T-helper 9 cell (primary cell): ENCODE measurements around the gene SLC39A1.

ENCODE experiments used
- DNase-seq: peaks from one replicate; pipeline ENCODE4 v3.0.0-alpha.2; 2020

SLC39A1 gene

GRCh38 chr1:153976819-153977249 lies 13.5 kb upstream of the SLC39A1 start:
- DNase-seq: no peak

- no peak for DNase-seq
Measured at GRCh38 chr1:153973525-153973924, 10.2 kb upstream of the SLC39A1 start.

DNA sequence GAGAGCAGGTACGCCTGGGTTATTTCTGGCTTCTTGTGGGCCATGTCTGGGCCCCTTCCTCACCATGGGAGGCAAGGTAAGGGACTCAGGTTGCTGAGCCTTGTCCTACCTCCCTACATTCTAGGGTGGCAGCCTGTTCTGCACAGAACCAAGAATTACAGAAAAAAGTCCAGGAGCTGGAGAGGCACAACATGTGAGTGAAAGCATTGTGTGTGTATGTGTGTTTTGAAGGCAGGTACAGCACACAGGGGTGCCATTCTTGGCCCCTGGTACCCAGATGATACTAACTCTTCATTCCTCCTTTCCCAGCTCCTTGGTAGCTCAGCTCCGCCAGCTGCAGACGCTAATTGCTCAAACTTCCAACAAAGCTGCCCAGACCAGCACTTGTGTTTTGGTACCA lies 9.7 kb upstream of the SLC39A1 start:
- no peak for DNase-seq

GRCh38 chr1:153970346-153970745 lies 7.0 kb upstream of the SLC39A1 start:
- no peak for DNase-seq

DNA sequence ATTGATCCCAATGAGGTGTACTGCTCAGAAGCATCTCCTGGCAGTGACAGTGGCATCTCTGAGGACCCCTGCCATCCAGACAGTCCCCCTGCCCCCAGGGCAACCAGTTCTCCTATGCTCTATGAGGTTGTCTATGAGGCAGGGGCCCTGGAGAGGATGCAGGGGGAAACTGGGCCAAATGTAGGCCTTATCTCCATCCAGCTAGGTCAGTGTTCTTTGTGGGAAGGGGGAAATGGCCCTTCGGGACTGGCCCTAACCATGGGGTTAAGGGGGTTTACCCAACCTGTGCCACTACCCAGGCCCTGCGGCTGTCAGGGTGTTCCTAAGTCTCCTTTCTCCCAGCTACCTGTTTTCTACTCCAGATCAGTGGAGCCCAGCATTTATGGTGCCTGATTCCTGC lies 5.6 kb upstream of the SLC39A1 start:
- no peak for DNase-seq

DNA sequence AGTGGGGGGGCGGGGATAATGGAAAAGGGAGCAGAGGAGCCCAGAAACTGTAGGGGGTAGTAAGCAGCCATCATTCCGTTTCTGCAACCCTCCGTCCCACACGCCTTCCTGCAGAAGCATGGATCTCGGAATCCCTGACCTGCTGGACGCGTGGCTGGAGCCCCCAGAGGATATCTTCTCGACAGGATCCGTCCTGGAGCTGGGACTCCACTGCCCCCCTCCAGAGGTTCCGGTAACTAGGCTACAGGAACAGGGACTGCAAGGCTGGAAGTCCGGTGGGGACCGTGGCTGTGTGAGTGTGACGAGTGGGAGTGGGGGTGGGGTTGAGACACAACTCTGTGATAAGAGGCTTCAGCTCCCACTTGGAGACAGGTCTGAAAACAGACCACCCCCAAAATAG lies 5.1 kb upstream of the SLC39A1 start:
- no peak for DNase-seq

- no peak for DNase-seq
Measured at GRCh38 chr1:153968000-153968363, 4.6 kb upstream of the SLC39A1 start.

DNA sequence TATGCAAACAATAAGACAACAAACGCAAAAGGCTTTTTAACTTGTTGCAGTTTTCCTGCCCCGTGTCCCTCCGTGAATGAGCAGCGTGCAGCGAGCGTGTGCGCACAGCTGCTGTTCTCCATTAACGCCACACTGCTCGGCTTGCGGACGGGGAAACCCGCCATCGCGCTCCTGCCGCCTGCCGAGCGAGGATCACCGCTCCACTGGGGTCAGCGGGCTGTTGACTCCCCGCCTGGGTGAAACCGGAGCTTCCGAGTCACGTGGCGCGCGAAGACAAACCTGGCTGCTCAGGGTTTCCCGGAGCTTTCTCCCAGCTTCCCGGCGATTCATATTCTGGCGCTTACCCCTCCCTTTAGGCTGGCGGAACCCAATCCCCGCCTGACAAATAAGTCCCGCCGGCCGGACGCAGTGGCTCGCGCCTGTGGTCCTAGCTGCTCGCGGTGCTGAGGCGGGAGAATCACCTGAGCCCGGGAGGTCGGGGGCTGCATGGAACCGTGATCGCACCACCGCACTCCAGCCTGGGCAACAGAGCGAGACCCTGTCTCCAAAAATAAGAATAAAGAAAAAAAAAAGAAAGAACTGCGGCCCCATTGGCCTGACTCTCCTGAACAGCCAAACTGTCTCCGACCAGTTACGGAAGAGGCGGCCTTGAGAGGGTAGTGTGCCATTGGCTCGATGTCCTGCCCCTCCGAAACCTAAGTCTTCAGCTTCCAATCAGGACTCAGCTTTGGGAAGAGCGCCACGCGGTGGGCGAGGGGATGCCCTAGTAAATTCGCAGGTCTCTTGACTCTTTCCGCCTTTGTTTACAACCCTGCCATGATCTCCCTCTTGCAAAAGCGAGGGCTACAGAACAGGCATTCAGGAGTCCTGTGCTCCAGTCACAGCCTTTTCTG lies 4.0 kb upstream of the SLC39A1 start, which contains the start of gene CREB3L4:
Gene CREB3L4 (plus strand): TSS at position 796 of the 893 bp plus-strand sequence. CDS start 624 bp downstream, outside the sequence.
- peak; percentile 70 for DNase-seq

- no peak for DNase-seq
Measured at GRCh38 chr1:153963850-153964331, 554 bp upstream of the SLC39A1 start.

- DNase-seq: no peak
Measured at GRCh38 chr1:153962088-153963029, 978 bp downstream of the SLC39A1 start.

DNA sequence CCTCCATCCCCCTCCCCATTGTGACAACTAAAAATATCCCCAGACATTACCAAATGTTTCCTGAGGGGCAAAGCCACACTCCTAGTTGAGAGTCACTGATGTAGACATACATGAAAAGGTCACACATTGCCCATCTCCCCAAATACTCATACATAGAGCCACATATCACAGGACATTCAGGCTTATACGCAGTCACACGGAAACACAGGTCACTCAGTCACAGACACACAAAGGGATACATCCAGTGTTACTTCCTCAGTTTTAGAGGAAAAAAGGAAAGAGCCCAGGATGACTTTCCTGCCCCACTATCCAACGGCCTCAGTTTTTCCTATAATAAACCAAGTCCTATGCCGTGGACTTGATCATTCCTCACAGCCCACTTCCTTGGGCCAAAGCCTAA lies 1.9 kb downstream of the SLC39A1 start:
- DNase-seq: no peak

GRCh38 chr1:153960206-153960605 lies 3.1 kb downstream of the SLC39A1 start:
- DNase-seq: no peak

GRCh38 chr1:153959454-153959853 lies 3.9 kb downstream of the SLC39A1 start:
- DNase-seq: no peak

DNA sequence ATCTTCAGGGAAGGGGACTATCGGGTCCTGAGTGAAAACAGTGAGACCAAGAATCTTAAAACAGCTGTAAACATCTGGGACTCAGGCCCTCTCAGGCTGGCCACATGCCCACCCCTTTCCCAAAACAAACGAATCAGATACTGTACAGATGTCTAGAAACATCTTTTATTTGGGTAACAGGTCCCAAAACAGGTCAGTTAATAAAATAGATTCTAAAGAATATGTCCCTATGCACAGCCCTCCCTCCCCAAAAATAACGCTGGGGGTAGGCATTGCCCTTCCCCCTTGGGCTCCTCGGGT lies 4.4 kb downstream of the SLC39A1 start:
- DNase-seq: no peak

- peak; percentile 97 for DNase-seq
Measured at GRCh38 chr1:153958111-153958960, 5.0 kb downstream of the SLC39A1 start, which contains the start of gene CRTC2. TSS of gene CRTC2 (minus strand) at chr1:153958612. CDS start at chr1:153958497, 115 bp downstream.

DNA sequence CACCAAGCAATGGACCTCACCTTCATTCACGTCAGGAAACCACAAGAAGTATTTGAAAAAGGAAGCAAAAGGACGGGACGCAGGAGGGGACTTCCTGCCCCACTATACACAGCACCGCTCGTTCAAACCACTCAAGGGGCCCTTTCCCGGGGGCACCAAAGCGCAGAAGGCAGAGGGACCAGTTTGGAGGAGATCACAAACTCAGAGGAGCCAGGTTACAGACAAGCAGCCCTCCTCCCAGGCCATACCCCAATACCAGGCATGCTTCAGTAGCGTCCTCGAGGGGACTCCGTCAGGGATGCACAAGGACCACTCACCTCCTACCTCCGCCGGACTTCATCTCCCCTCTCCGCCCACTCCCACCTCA lies 5.6 kb downstream of the SLC39A1 start:
- DNase-seq: no peak

DNA sequence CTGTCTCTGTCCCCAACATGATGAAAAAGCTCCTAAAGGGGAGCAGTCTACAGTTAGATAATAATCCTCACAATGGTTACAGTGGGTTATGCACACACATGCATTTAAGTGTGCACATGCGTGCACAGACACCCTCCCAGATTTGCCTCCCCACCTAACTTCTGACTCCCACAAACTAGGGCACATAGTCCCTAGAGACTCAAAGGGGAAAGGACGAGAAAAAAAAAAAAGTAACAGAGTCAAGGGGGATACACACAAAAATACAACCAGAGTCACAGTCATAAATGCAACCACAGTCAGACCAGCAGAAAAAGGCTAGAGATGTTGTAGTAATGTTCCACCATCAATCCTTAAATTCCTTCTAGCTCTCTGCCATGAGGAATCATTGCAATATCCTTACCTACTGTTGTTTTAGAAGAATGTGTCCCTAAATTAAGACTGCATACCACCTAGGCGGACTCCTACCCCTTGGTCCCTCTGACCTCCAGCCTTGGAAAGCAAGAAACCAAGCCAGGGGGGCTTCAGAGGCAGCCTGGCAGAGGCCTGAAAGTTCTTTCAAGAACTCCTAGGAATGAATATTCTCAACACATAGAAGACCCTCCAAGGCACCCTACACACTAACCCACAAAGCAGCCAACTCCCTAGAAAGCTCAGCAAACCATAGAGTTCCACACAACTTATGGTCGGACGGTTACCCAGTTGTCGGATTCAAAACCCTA lies 6.2 kb downstream of the SLC39A1 start:
- DNase-seq: no peak

GRCh38 chr1:153954826-153955225 lies 8.5 kb downstream of the SLC39A1 start:
- DNase-seq: no peak

DNA sequence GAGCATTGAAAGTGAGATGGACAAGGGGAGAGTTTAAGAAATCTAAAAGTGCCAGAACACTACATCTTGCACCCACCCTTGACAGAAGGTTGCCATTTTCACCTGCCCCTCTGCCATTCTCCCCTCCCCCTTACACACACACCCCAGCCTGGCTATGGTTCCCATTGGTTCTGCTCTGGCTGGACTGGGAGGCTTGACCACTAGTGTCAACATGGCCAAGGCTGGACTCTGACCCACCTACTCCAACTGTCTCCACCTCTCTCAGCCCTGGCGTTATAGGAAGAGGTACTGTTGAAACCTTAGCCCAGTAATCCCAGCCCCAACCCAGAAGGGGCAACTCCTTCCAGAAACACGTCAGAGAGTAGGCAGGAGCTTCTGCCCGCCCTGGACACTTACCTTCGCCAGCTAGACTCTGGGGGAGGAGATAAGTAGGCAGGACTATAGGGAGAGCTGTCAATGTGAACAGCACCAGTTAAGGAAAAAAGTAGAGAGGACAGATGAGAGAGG lies 9.4 kb downstream of the SLC39A1 start:
- no peak for DNase-seq

- no peak for DNase-seq
Measured at GRCh38 chr1:153951801-153952200, 11.5 kb downstream of the SLC39A1 start.

GRCh38 chr1:153951183-153951582 lies 12.2 kb downstream of the SLC39A1 start:
- no peak for DNase-seq
